HG02571 (cell line): Measurements from ENCODE around the gene STOML3.
"Not testable (repeated sequence)": the region's sequence is repeated elsewhere in the genome, so short reads cannot be mapped to it uniquely, and the experiment has no call there.

ENCODE experiments used
- ATAC-seq: cut with Tn5 transposase; IDR thresholded peaks from one replicate; pipeline ENCODE4 v1.9.1; 2021; ENCODE audit warnings: mild to moderate bottlenecking, moderate library complexity; ENCODE audit not compliant: unreplicated experiment

STOML3 gene, protein sequence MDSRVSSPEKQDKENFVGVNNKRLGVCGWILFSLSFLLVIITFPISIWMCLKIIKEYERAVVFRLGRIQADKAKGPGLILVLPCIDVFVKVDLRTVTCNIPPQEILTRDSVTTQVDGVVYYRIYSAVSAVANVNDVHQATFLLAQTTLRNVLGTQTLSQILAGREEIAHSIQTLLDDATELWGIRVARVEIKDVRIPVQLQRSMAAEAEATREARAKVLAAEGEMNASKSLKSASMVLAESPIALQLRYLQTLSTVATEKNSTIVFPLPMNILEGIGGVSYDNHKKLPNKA

GRCh38 chr13:38990693-38991092 lies at the start of gene STOML3:
STOML3 (minus strand) TSS chr13:38990831; CDS start chr13:38990721, 110 bp downstream.
- ATAC-seq: no peak

DNA sequence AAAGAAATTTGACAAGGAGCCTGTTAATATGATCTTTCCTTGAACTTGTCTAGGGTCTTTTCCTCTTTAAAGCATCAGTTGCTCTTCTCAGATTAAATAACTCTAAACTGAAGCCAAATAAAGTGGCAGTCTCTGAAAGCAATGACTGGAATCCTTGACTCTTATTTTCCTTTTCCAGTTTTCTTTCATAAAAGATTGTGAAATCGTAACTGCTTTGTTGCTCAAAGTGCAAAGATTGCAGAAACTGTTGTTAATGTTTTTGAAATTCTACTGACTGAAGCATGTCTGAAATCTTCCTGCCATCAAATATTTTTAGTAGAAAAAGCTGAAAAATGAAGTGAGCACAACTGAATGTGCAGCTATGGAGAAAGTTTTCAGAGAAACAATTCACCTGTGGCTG lies 49.6 kb upstream of the STOML3 start:
- ATAC-seq: no peak

GRCh38 chr13:39039041-39039440 lies 48.4 kb upstream of the STOML3 start:
- ATAC-seq: no peak

GRCh38 chr13:39038569-39039030 lies 48.0 kb upstream of the STOML3 start:
- peak; percentile 37 for ATAC-seq

DNA sequence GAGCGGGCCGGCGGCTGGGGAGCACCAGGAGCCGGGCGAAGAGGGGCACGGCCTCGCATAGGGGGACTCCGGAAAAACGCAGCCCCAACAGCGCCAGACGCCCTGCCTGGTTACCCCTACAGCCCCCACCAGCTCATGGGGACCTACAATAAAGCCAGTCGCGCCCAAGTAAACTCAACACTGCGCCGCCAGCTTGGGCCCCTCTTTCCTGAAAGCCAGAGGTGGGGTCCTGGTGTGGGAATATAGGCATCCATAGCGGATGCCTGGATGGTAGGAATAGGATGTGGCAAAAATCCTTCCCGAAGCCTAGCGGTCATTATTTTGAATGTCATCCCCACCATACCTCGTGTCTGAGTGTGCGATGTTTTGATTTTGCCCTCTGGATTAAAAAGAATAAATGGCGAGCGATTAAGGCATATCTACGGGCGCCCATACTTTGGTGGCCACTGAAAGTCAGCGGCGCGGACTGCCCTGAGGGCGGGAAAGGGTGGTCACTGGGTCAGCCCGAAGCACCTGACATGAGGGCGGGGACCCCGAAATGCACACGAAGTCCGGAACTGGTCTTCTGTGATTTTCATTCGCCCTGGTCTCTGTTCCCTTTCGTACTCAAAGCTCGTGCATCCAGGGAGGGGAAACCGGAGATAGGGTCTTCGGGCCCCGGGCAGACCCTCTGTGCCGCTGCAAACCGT lies 47.4 kb upstream of the STOML3 start, which contains the start of the genes NHLRC3 and PROSER1:
TSS of gene NHLRC3 (plus strand) at position 577 of the 689 bp plus-strand sequence. CDS start 184 bp downstream, outside the sequence.
TSS of gene PROSER1 (minus strand) at position 210 of the 689 bp plus-strand sequence. CDS start 847 bp downstream, outside the sequence.
- ATAC-seq: peak; percentile 66

- ATAC-seq: peak; percentile 27
Measured at GRCh38 chr13:39037410-39037879, 46.8 kb upstream of the STOML3 start.

DNA sequence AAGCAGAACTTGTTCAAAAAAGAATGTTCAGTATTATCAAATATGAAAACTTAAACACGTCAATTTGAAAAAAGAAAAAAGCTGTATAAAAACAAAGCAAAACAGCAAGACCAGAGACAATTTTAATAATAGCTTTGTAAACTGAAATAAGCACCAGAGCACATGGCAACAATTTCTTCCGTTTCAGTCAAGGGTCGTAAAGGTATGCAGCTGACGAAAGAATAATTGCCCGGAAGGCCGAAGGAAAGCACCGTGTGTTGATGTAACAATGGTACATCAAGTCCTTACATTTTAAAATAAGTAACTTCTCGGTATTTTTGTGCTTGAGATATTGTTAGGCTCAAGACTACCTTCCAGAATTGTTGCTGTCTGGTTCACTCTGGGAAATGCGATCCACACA lies 45.6 kb upstream of the STOML3 start:
- ATAC-seq: no peak

- no peak for ATAC-seq
Measured at GRCh38 chr13:39035799-39036198, 45.2 kb upstream of the STOML3 start.

DNA sequence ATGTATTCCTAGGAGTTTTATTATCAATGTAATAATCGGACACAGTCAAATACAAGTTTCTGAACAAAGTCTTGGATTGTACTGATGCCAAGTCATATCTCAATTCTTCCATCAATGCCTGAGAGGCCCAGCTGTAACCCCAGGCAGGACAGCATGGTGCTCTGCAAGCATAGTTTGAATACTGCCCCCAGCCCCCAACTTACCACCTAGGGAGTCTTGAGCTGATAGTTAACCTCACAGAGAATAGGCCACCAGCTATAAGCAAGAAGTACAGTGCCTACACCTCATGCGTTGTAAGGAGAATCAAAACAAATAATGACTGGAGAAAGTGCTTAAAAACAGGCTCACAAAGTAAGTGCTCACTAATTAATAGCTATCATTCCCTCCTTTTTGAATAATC lies 44.6 kb upstream of the STOML3 start:
- ATAC-seq: no peak

DNA sequence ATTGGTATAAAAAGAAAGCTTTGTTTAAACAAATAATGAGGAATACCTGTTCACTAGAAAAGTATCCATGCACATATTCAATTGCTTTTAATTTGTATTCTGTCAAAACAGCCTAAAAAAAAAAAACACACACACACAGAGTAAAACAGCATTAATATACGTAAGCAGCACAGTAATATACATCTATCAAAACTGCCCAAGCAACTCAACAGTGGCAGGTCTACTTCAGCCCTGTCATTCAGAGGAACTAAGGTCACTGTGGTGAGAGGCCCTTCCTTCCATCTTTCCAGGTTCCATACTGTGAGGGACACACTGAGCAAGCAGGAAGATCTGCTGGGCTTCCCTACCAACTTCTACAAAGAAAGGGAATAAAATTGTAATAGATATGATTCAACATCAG lies 43.5 kb upstream of the STOML3 start:
- no peak for ATAC-seq

- no peak for ATAC-seq
Measured at GRCh38 chr13:39032150-39032549, 41.5 kb upstream of the STOML3 start.

DNA sequence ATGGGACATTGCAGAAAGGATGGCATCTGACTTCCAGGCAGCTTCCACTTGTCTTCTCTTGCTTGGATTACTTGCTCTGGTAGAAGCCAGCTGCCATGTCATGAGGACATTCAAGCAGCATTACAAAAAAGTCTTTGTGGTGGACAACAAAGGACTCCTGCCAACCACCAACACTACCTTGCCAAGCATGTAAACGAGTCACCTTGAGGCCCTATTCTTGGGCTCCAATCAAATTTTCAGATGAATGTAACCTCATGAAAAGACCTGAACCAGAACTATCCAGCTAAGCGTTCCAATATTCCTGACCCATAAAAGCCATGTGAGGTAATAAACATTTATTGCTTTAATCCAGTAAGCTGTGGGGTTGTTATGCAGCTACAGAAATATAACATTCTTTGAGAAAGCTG lies 34.8 kb upstream of the STOML3 start:
- ATAC-seq: no peak

- no peak for ATAC-seq
Measured at GRCh38 chr13:39023761-39024160, 33.1 kb upstream of the STOML3 start.

- no peak for ATAC-seq
Measured at GRCh38 chr13:39023316-39023715, 32.7 kb upstream of the STOML3 start.

DNA sequence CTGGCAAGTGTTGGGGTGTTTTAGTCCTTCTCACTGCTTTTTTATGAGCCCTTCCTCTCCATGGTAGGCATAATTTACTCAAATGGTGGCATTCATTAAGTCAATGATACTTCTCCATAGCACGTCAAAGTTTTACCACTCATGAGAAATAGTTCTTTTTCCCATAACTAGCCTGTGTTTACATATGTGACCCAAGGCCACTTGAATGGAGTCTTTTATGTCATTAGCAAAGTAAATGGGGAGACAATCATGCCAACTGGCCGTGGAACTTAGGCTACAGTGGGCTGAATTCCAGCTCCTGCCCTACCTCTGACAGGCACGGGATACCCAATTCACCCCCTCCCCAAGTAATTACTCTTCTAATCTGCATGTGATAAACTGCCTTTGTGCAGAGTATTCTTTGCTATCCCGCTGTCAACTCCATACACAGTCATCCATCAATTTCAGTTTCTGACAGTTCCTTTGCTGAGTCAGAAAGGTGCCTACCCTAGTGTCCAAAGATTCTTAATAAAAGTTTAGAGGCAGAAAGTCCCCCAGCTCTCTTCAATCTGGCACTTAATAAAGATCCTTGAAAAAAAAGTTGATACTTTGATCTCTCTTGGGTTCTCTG lies 30.3 kb upstream of the STOML3 start:
- ATAC-seq: no peak

DNA sequence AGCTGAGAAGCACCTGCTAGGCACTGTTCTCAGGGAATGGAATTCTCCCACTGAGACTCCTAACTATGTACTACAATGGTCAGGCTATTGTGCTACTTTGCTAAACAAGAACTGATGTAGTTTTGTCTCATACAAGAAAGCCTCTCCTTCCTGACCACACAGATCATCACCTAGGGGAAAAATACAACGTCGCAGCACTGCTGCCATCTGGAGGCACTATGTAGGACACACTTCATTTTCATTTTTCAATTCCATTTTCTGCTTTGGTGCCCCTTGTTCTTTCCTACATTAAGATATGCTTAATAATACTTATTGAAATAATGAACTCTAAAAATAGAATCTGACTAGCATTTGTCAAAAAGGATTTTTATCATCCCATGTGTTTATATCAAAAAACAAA lies 26.2 kb upstream of the STOML3 start:
- peak; percentile 77 for ATAC-seq

DNA sequence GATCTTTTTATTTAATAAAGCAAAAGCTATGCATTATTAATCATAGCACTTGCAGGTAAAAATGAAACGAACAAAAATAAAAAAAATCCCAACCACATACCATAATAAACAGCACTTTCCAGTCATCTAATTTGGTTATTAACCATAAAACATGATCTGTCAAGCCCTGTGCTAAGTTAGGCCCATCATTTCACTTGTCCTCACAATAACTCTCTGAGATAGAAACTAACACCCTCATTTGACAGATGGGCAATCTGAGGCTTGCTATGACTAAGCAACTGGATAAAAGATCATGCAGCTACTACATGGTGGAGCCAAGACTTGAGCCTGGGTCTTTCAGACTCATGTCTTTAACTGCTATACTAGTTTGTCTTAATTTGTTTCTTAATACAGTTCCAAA lies 25.5 kb upstream of the STOML3 start:
- ATAC-seq: peak; percentile 78

GRCh38 chr13:39013462-39013861 lies 22.8 kb upstream of the STOML3 start:
- ATAC-seq: no peak

- no peak for ATAC-seq
Measured at GRCh38 chr13:39012608-39013007, 22.0 kb upstream of the STOML3 start.

- ATAC-seq: not testable (repeated sequence)
Measured at GRCh38 chr13:39006371-39007111, 15.9 kb upstream of the STOML3 start.

- no peak for ATAC-seq
Measured at GRCh38 chr13:38998739-38999138, 8.1 kb upstream of the STOML3 start.
